WTC11 (cell line): ENCODE measurements around the gene ORAI1. TPM values are rescaled to one million over a fixed set of nuclear protein-coding genes. Genes with fewer than 3 reads are reported as not detected.
A peak's percentile ranks its signal among the peaks of the same experiment; 100 is the strongest.

ENCODE experiments used
- AFF4 ChIP-seq: sonication (generic); formaldehyde crosslinking; IDR thresholded peaks from 2 replicates; pipeline ENCODE4 v1.8.1; 2023; ENCODE audit warnings: mild to moderate bottlenecking, missing genetic modification reagents, borderline replicate concordance
- CREB1 ChIP-seq: sonication (generic); formaldehyde crosslinking; IDR thresholded peaks from 2 replicates; pipeline ENCODE4 v1.8.0; 2023; ENCODE audit warnings: mild to moderate bottlenecking, missing genetic modification reagents
- E2F1 ChIP-seq: sonication (generic); formaldehyde crosslinking; IDR thresholded peaks from 2 replicates; pipeline ENCODE4 v1.8.0; 2022; ENCODE audit warnings: mild to moderate bottlenecking, missing genetic modification reagents
- ERG ChIP-seq: fragments of 250-450 bp; sonication (Bioruptor Pico); IDR thresholded peaks from 2 replicates; pipeline ENCODE4 v1.8.0; 2021; ENCODE audit warnings: mild to moderate bottlenecking
- ESRRA ChIP-seq: sonication (generic); formaldehyde crosslinking; IDR thresholded peaks from 2 replicates; pipeline ENCODE4 v1.8.1; 2022; ENCODE audit warnings: mild to moderate bottlenecking, missing genetic modification reagents, borderline replicate concordance
- FOXK1 ChIP-seq: sonication (generic); formaldehyde crosslinking; IDR thresholded peaks from 2 replicates; pipeline ENCODE4 v1.8.0; 2022; ENCODE audit warnings: mild to moderate bottlenecking, moderate library complexity, missing genetic modification reagents
- GRHL2 ChIP-seq: fragments of 250-450 bp; sonication (Bioruptor Pico); IDR thresholded peaks from 2 replicates; pipeline ENCODE4 v1.8.0; 2022; ENCODE audit warnings: mild to moderate bottlenecking, moderate library complexity; ENCODE audit not compliant: insufficient replicate concordance, severe bottlenecking
- GTF2I ChIP-seq: fragments of 250-450 bp; sonication (Bioruptor Pico); conservative IDR thresholded peaks from 2 replicates; pipeline ENCODE4 v1.4.0; 2021; ENCODE audit warnings: mild to moderate bottlenecking
- HMGA2 ChIP-seq: fragments of 250-450 bp; sonication (Bioruptor Pico); IDR thresholded peaks from 2 replicates; pipeline ENCODE4 v1.4.0; 2021; ENCODE audit warnings: mild to moderate bottlenecking, moderate library complexity
- JAZF1 ChIP-seq: fragments of 250-450 bp; sonication (Bioruptor Pico); IDR thresholded peaks from 2 replicates; pipeline ENCODE4 v1.9.0; 2021; ENCODE audit warnings: moderate library complexity, mild to moderate bottlenecking, inconsistent platforms
- JUN ChIP-seq: sonication (generic); formaldehyde crosslinking; IDR thresholded peaks from 2 replicates; pipeline ENCODE4 v1.8.0; 2023; ENCODE audit warnings: mild to moderate bottlenecking, missing genetic modification reagents
- KAT7 ChIP-seq: sonication (generic); formaldehyde crosslinking; IDR thresholded peaks from 2 replicates; pipeline ENCODE4 v1.8.1; 2023; ENCODE audit warnings: missing genetic modification reagents, mild to moderate bottlenecking, borderline replicate concordance
- MYBL2 ChIP-seq: sonication (generic); formaldehyde crosslinking; IDR thresholded peaks from 2 replicates; pipeline ENCODE4 v1.8.1; 2023; ENCODE audit warnings: mild to moderate bottlenecking, moderate library complexity, missing genetic modification reagents
- NFATC4 ChIP-seq: fragments of 250-450 bp; sonication (Bioruptor Pico); IDR thresholded peaks from 2 replicates; pipeline ENCODE4 v1.9.0; 2021; ENCODE audit warnings: mild to moderate bottlenecking
- NFE2L1 ChIP-seq: sonication (generic); formaldehyde crosslinking; IDR thresholded peaks from 2 replicates; pipeline ENCODE4 v1.8.1; 2023; ENCODE audit warnings: missing genetic modification reagents
- NFYB ChIP-seq: sonication (generic); formaldehyde crosslinking; conservative IDR thresholded peaks from 2 replicates; pipeline ENCODE4 v1.8.0; 2022; ENCODE audit warnings: low read depth, missing genetic modification reagents
- NR3C1 ChIP-seq: sonication (generic); formaldehyde crosslinking; conservative IDR thresholded peaks from 2 replicates; pipeline ENCODE4 v1.8.1; 2023; ENCODE audit warnings: low read depth, mild to moderate bottlenecking, missing genetic modification reagents
- OVOL2 ChIP-seq: fragments of 250-450 bp; sonication (Bioruptor Pico); IDR thresholded peaks from 2 replicates; pipeline ENCODE4 v1.9.0; 2021; ENCODE audit warnings: mild to moderate bottlenecking, borderline replicate concordance
- RELA ChIP-seq: sonication (generic); formaldehyde crosslinking; IDR thresholded peaks from 2 replicates; pipeline ENCODE4 v1.8.1; 2022; ENCODE audit warnings: missing genetic modification reagents, mild to moderate bottlenecking, borderline replicate concordance
- SMAD3 ChIP-seq: sonication (generic); formaldehyde crosslinking; IDR thresholded peaks from 2 replicates; pipeline ENCODE4 v1.8.0; 2022; ENCODE audit warnings: missing genetic modification reagents, mild to moderate bottlenecking, borderline replicate concordance
- SP1 ChIP-seq: sonication (generic); formaldehyde crosslinking; conservative IDR thresholded peaks from 2 replicates; pipeline ENCODE4 v1.8.1; 2022; ENCODE audit warnings: missing genetic modification reagents
- USF1 ChIP-seq: sonication (generic); formaldehyde crosslinking; IDR thresholded peaks from 2 replicates; pipeline ENCODE4 v1.8.0; 2022; ENCODE audit warnings: mild to moderate bottlenecking, missing genetic modification reagents
- ZBTB21 ChIP-seq: sonication (generic); formaldehyde crosslinking; IDR thresholded peaks from 2 replicates; pipeline ENCODE4 v1.8.1; 2023; ENCODE audit warnings: mild to moderate bottlenecking, missing genetic modification reagents, borderline replicate concordance
- ZNF138 ChIP-seq: sonication (generic); formaldehyde crosslinking; conservative IDR thresholded peaks from 2 replicates; pipeline ENCODE4 v1.8.1; 2022; ENCODE audit warnings: mild to moderate bottlenecking, moderate library complexity, missing genetic modification reagents
- ZNF219 ChIP-seq: sonication (generic); formaldehyde crosslinking; IDR thresholded peaks from 2 replicates; pipeline ENCODE4 v1.8.0; 2023; ENCODE audit warnings: missing genetic modification reagents, mild to moderate bottlenecking, borderline replicate concordance
- ZNF232 ChIP-seq: sonication (generic); formaldehyde crosslinking; IDR thresholded peaks from 2 replicates; pipeline ENCODE4 v1.8.0; 2022; ENCODE audit warnings: mild to moderate bottlenecking, missing genetic modification reagents
- ZNF396 ChIP-seq: fragments of 250-450 bp; sonication (Bioruptor Pico); IDR thresholded peaks from 2 replicates; pipeline ENCODE4 v1.8.0; 2021; ENCODE audit warnings: mild to moderate bottlenecking, moderate library complexity, borderline replicate concordance
- ZNF671 ChIP-seq: fragments of 250-450 bp; sonication (Bioruptor Pico); IDR thresholded peaks from 2 replicates; pipeline ENCODE4 v1.8.0; 2021; ENCODE audit warnings: mild to moderate bottlenecking
- total RNA-seq: library from RNA; stranded (reverse); gene quantifications from 3 replicates; pipeline ENCODE4 v1.2.3, GENCODE V29; 2021
- TF ChIP-seq, protein P1 (sequence below): sonication (generic); formaldehyde crosslinking; conservative IDR thresholded peaks from 2 replicates; pipeline ENCODE4 v1.8.1; 2022; ENCODE audit warnings: mild to moderate bottlenecking, missing genetic modification reagents
- TF ChIP-seq, protein P2 (sequence below): sonication (generic); formaldehyde crosslinking; IDR thresholded peaks from 2 replicates; pipeline ENCODE4 v1.8.1; 2022; ENCODE audit warnings: low read depth, mild to moderate bottlenecking, moderate library complexity, missing genetic modification reagents, borderline replicate concordance

Gene ORAI1
- total RNA-seq, 1 experiment from 2014 or later: 27.7 TPM

DNA sequence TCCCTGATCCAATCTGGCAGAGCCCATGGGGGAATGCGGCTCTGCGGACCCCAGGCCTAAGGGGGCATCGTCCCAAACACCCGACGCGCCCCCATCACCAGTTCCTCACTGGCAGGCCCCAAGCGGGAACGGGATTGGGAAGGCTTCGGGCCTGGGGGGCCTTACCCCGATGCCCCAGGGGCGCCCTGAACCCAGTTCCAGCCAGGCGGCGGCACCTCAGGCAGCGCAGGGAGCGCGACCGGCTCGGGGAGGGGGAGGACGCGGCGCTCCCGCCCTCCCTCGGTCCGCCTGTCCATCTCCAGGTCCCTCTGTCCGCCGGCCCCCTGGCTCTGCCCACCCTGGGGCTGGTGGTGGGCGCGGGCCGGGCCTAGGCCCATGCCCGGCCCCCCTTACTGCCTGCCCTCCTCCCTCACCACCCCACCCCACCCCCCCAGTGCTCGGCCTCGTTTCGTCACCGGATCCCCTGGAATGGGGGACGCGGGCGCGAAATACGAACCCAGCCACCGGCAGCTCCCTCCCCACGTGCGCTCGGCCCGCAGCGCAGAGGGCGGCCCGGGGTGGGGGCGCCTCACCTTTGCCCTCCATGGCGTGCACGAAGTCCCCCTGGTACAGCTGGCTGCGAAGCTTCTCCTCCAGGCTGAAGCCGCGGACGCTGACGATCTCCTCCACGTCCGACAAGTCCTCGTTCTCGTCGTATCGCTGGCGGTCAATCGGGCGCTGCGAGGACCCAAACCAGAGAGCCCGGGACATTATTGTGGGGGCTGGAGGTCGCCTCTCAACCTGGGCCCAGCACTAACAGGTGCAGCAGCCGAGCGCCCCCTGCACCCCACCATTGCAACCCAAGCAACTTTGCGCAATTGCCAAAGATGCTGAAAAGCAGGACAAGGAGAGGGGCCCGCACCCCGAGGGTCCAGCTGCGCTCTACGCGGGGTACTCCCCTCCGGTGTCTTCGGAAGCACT is 47.8 kb upstream of the ORAI1 start (continued):
- TF ChIP-seq GTF2I (CRISPR knock-in tag) (no peak), ERG (CRISPR knock-in tag) (no peak), KAT7 (no peak), SP1 (CRISPR knock-in tag) (peak; percentile 49; the same call in 1 of the 2 replicates), HMGA2 (CRISPR knock-in tag) (no peak), AFF4 (CRISPR knock-in tag) (no peak; the same call in 1 of the 2 replicates), RELA (CRISPR knock-in tag) (no peak), ZNF396 (no peak), SMAD3 (CRISPR knock-in tag) (no peak), ZBTB21 (0 out of 2 replicates have a peak, but pooled peaks have one; percentile 51), FOXK1 (CRISPR knock-in tag) (no peak), E2F1 (0 out of 2 replicates have a peak, but pooled peaks have one; percentile 45), ZNF138 (0 out of 2 replicates have a peak, but pooled peaks have one; percentile 67), ESRRA (CRISPR knock-in tag) (no peak), JAZF1 (CRISPR knock-in tag) (no peak), NFE2L1 (no peak), ZNF232 (CRISPR knock-in tag) (0 out of 2 replicates have a peak, but pooled peaks have one; percentile 21), GRHL2 (CRISPR knock-in tag) (no peak), MYBL2 (CRISPR knock-in tag) (no peak), JUN (CRISPR knock-in tag) (no peak), ZNF671 (CRISPR knock-in tag) (no peak), CREB1 (CRISPR knock-in tag) (no peak), USF1 (no peak), NFYB (CRISPR knock-in tag) (no peak), OVOL2 (CRISPR knock-in tag) (no peak), NFATC4 (CRISPR knock-in tag) (no peak), NR3C1 (no peak), ZNF219 (CRISPR knock-in tag) (no peak; the same call in 1 of the 2 replicates)
- TF ChIP-seq, protein P1, sequence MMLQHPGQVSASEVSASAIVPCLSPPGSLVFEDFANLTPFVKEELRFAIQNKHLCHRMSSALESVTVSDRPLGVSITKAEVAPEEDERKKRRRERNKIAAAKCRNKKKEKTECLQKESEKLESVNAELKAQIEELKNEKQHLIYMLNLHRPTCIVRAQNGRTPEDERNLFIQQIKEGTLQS (CRISPR knock-in tag): no peak
- TF ChIP-seq, protein P2, sequence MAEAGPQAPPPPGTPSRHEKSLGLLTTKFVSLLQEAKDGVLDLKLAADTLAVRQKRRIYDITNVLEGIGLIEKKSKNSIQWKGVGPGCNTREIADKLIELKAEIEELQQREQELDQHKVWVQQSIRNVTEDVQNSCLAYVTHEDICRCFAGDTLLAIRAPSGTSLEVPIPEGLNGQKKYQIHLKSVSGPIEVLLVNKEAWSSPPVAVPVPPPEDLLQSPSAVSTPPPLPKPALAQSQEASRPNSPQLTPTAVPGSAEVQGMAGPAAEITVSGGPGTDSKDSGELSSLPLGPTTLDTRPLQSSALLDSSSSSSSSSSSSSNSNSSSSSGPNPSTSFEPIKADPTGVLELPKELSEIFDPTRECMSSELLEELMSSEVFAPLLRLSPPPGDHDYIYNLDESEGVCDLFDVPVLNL (CRISPR knock-in tag): 0 out of 2 replicates have a peak, but pooled peaks have one; percentile 79
